Measurements from ENCODE around the gene OPHN1. TPM values are rescaled to one million over a fixed set of nuclear protein-coding genes. Genes with fewer than 3 reads are reported as not detected.
"Not testable (repeated sequence)": the region's sequence is repeated elsewhere in the genome, so short reads cannot be mapped to it uniquely, and the experiment has no call there.

Gene OPHN1
- total RNA-seq, 1 donor from 2014 or later = 5.6 TPM

DNA sequence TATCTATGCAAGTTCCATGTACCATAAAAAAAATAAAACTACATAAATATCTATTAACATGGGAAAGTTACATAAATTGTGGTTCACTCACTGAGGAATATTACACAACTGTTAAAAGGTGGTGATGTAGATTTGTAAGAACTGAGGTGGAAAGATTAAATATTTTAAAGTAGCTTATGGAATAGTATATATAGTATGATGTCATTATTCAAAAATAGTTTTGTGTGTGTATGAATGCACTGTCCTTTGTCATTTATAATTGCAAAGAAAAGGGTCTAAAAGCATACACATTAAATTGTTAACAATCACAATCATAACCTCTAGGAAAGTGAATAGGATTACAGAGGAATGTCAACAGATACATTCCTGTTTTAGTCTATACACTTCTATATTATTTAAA is 355.9 kb downstream of the OPHN1 start:
- DNase-seq (ENCODE audit: low spot score in 2 of 2) = no peak
- H3K4me3 ChIP-seq = no peak overlapping the region
- H3K27me3 ChIP-seq = no peaks in the 10 kb centered on the region
- H3K9me3 ChIP-seq = no peaks in the 10 kb centered on the region
- TF ChIP-seq, protein P1, sequence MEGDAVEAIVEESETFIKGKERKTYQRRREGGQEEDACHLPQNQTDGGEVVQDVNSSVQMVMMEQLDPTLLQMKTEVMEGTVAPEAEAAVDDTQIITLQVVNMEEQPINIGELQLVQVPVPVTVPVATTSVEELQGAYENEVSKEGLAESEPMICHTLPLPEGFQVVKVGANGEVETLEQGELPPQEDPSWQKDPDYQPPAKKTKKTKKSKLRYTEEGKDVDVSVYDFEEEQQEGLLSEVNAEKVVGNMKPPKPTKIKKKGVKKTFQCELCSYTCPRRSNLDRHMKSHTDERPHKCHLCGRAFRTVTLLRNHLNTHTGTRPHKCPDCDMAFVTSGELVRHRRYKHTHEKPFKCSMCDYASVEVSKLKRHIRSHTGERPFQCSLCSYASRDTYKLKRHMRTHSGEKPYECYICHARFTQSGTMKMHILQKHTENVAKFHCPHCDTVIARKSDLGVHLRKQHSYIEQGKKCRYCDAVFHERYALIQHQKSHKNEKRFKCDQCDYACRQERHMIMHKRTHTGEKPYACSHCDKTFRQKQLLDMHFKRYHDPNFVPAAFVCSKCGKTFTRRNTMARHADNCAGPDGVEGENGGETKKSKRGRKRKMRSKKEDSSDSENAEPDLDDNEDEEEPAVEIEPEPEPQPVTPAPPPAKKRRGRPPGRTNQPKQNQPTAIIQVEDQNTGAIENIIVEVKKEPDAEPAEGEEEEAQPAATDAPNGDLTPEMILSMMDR (IDR thresholded peaks at IDR 0.05) = no peak
- no peak overlapping the region for H3K27ac ChIP-seq
- peaks cover 2% of the 10 kb centered on the region in 2 donors for H3K36me3 ChIP-seq
- intact Hi-C loops (cut with DNase I) = no loop called here
- H3K4me1 ChIP-seq = no peaks in the 10 kb centered on the region

DNA sequence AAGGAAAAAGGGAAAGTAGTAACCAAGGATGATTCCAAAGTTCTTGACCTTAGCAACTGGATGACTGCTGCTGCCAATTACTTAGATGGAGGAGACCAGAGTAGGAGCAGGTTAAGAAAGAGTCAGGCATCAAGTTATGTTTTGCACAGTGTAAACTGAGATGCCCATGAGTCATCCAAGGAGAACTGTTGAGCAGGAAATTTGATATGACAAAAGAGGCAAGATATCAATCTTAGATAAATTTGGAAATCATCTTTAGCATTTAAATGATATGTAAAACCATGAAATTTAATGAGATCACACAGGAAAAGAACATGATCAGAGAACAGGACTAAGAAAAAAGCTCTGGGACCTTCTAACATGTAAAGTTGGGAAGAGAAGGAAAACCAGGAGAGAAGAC is 361.3 kb downstream of the OPHN1 start:
- no peak for DNase-seq (ENCODE audit: low spot score in 2 of 2)
- H3K4me3 ChIP-seq = no peak overlapping the region
- no peaks in the 10 kb centered on the region for H3K9me3 ChIP-seq
- H3K27ac ChIP-seq = no peak overlapping the region
- no peaks in the 10 kb centered on the region for H3K27me3 ChIP-seq
- intact Hi-C loops (cut with DNase I) = no loop called here
- TF ChIP-seq, protein P1 (IDR thresholded peaks at IDR 0.05) = no peak
- peaks cover 2% of the 10 kb centered on the region in 2 donors for H3K36me3 ChIP-seq
- no peaks in the 10 kb centered on the region for H3K4me1 ChIP-seq

DNA sequence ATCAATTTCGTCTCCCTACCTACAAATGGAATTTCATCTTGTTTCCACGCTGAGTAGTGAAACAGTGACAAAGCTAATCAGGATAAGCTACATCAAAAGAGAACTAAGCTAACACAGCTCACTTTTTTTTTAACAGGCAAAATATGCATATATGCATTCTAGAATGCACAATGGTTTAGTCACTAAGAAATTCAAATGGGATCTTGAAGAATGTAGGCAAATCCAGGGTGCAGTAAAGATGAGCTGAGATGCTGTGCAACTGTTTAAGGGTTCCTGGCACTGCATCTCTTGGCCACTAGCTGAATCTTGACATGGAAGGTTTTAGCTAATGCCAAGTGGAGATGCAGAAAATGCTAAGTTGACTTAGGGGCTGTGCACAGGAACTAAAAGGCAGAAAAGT is 363.2 kb downstream of the OPHN1 start:
- DNase-seq (ENCODE audit: low spot score in 2 of 2); H3K36me3 ChIP-seq; H3K4me3 ChIP-seq; intact Hi-C loops (cut with DNase I); H3K9me3 ChIP-seq; H3K4me1 ChIP-seq; H3K27me3 ChIP-seq; H3K27ac ChIP-seq: not testable (repeated sequence)

DNA sequence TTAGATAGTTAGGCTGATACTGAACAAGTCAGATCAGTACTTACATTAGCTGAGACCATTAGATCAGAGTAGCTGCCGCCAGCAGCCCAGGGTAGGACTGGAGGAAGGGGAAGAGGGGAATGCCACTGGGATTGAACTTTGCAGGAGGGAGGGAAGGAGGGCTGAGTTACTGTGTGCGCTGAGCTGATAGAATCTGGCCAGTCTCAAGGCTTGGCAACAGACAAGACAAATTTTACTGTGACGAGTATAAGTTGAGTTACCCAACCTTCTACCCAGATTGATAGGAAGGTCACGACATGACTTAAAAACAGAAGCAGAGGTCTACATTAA is 372.1 kb downstream of the OPHN1 start:
- H3K4me1 ChIP-seq = no peaks in the 10 kb centered on the region
- H3K27me3 ChIP-seq = no peaks in the 10 kb centered on the region
- DNase-seq (ENCODE audit: low spot score in 2 of 2) = no peak
- no peaks in the 10 kb centered on the region for H3K9me3 ChIP-seq
- intact Hi-C loops (cut with DNase I) = no loop called here
- H3K36me3 ChIP-seq = no peaks in the 10 kb centered on the region
- TF ChIP-seq, protein P1 (IDR thresholded peaks at IDR 0.05) = no peak
- no peak overlapping the region for H3K4me3 ChIP-seq
- peak overlapping the region in 1 of 2 donors; percentile 24 for H3K27ac ChIP-seq

DNA sequence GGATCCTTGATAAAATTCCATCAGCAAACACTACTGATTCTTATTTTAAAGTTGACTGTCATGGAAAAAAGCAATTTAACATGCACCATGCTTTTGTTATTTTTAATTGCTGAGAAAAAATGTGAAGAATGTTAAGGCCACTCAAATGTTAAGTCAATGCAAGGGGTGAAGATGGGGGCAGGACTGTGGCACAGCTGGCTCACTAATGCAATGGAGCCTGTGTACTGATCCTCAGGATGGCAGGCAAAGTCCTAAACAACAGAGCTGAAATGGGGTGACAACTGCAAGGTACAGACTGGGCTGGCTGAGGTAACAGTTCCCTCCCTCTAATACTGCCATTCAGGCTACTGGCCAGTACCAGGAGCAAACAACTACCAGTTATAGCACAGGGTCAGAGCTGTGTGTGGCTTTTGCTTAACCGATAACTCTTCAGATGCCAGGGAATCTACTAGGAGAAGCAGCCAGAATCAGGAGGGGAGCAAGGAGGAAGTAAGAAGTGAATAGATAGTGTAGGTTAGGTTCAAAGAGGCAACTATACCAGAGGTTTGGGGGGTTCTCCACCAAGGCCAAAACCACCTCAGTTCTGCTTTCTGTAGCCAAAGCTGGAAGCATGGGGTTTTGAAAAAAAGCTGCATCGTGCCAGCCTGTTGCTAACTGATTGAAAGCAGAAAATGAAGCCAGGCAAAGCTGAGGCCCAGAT is 372.6 kb downstream of the OPHN1 start:
- no peak overlapping the region for H3K4me3 ChIP-seq
- H3K27ac ChIP-seq = peak overlapping the region in 1 of 2 donors; percentile 24
- TF ChIP-seq, protein P1 (IDR thresholded peaks at IDR 0.05) = no peak

DNA sequence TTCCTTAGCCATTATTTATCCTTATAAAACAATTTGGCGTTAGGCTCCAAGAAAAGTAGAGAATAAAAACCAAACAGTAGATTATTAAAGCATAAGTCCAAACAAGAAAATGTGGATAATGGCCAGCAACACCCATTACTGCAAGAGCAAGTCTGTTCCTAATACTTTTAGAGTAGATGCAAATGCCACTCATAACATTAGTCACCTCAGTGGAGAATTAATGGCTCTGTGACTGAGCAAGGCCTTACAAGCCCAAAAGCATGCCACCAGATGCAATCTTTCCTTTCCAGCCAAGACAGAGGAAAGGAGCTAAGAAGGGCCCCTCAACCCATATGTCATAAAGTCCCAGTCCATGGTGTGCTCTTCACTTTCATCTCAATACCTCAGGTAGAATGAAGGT is 373.8 kb downstream of the OPHN1 start:
- TF ChIP-seq, protein P1 (IDR thresholded peaks at IDR 0.05) = no peak
- Histone ChIP-seq H3K4me1 (no peaks in the 10 kb centered on the region), H3K9me3 (no peaks in the 10 kb centered on the region), H3K36me3 (no peaks in the 10 kb centered on the region), H3K4me3 (no peak overlapping the region), H3K27me3 (no peaks in the 10 kb centered on the region), H3K27ac (no peak overlapping the region)
- intact Hi-C loops (cut with DNase I) = no loop called here
- no peak for DNase-seq (ENCODE audit: low spot score in 2 of 2)

More for the DNA sequence above, 372.6 kb downstream of the OPHN1 start:
- Histone ChIP-seq H3K36me3 (no peaks in the 10 kb centered on the region), H3K4me1 (no peaks in the 10 kb centered on the region), H3K9me3 (no peaks in the 10 kb centered on the region), H3K27me3 (no peaks in the 10 kb centered on the region)
- no peak for DNase-seq (ENCODE audit: low spot score in 2 of 2)
- intact Hi-C loops (cut with DNase I) = no loop called here
